HepG2 (cell line): Measurements from ENCODE around the gene ART4. TPM values are rescaled to one million over a fixed set of nuclear protein-coding genes. Genes with fewer than 3 reads are reported as not detected.

Experiments used
- HNRNPLL ChIP-seq: fragments of 200-400 bp; formaldehyde crosslinking; IDR thresholded peaks from 2 replicates; pipeline ENCODE4 v1.6.1; 2017; ENCODE audit warnings: mild to moderate bottlenecking, low read depth, low read length; ENCODE audit not compliant: poor library complexity, severe bottlenecking
- ISL2 ChIP-seq: sonication (generic); formaldehyde crosslinking; IDR thresholded peaks from 2 replicates; pipeline ENCODE4 v1.5.0; 2020; ENCODE audit warnings: missing genetic modification reagents
- JUNB ChIP-seq: sonication (generic); formaldehyde crosslinking; IDR thresholded peaks from 2 replicates; pipeline ENCODE4 v1.8.0; 2022; ENCODE audit warnings: missing genetic modification reagents, mild to moderate bottlenecking, borderline replicate concordance
- MBD4 ChIP-seq: IDR thresholded peaks from 2 replicates; pipeline ENCODE4 v1.6.1; 2012; ENCODE audit warnings: low read length, inconsistent platforms, borderline replicate concordance
- NAIF1 ChIP-seq: sonication (generic); formaldehyde crosslinking; IDR thresholded peaks from 2 replicates; pipeline ENCODE4 v1.5.0; 2020; ENCODE audit warnings: mild to moderate bottlenecking, missing genetic modification reagents, borderline replicate concordance
- PHB2 ChIP-seq: fragments of 450-650 bp; IDR thresholded peaks from 2 replicates; pipeline ENCODE4 v1.6.1; 2018; ENCODE audit not compliant: partially characterized antibody
- REXO4 ChIP-seq: sonication (generic); formaldehyde crosslinking; IDR thresholded peaks from 2 replicates; pipeline ENCODE4 v1.8.0; 2022; ENCODE audit warnings: missing genetic modification reagents, mild to moderate bottlenecking, borderline replicate concordance
- SATB2 ChIP-seq: sonication (generic); formaldehyde crosslinking; IDR thresholded peaks from 2 replicates; pipeline ENCODE4 v1.5.0; 2020; ENCODE audit warnings: missing genetic modification reagents
- SOX6 ChIP-seq, 2 experiments: fragments of 450-650 bp in 1 of 2; sonication (generic) in 1 of 2; formaldehyde crosslinking in 1 of 2; IDR thresholded peaks; 2 replicates each; pipeline versions ENCODE4 v1.4.0 to v1.6.1; 2017 to 2020; ENCODE audit warnings: antibody characterized with exemption in 1 of 2, mild to moderate bottlenecking in 1 of 2, missing genetic modification reagents in 1 of 2
- ZKSCAN8 ChIP-seq: IDR thresholded peaks from 2 replicates; pipeline ENCODE4 v1.6.1; 2016; ENCODE audit warnings: borderline replicate concordance, missing genetic modification reagents, missing compliant biosample characterization
- ZNF383 ChIP-seq: sonication (generic); formaldehyde crosslinking; IDR thresholded peaks from 2 replicates; pipeline ENCODE4 v1.4.0; 2020; ENCODE audit warnings: missing genetic modification reagents, mild to moderate bottlenecking, borderline replicate concordance
- ZNF619 ChIP-seq: sonication (generic); formaldehyde crosslinking; IDR thresholded peaks from 2 replicates; pipeline ENCODE4 v1.4.0; 2020; ENCODE audit warnings: mild to moderate bottlenecking, missing genetic modification reagents
- ZNF7 ChIP-seq: IDR thresholded peaks from 2 replicates; pipeline ENCODE4 v1.6.1; 2016; ENCODE audit warnings: missing biosample characterization, missing genetic modification reagents
- ZNF883 ChIP-seq: sonication (generic); formaldehyde crosslinking; IDR thresholded peaks from 2 replicates; pipeline ENCODE4 v1.5.1; 2020; ENCODE audit warnings: mild to moderate bottlenecking, missing genetic modification reagents; ENCODE audit errors: not compliant biosample characterization
- polyA plus RNA-seq, 8 experiments: library from polyadenylated mRNA; depleted of rRNA in 3 of 8; stranded (reverse) in 7 of 8; unstranded in 1 of 8; fragments of >200 nt; fragmentation: Illumina TruSeq in 4 of 8; extraction: Trizol in 4 of 8; gene quantifications; 2 replicates each; pipeline versions ENCODE4 v1.2.1 to v1.2.3, GENCODE V29; 2011 to 2016; ENCODE audit warnings: low read depth in 4 of 8, missing spikeins in 1 of 8, mixed read lengths in 1 of 8; ENCODE audit not compliant: insufficient read depth in 1 of 8
- total RNA-seq, 5 experiments: library from RNA; depleted of rRNA; stranded (reverse); fragments of >200 nt; fragmentation: Illumina TruSeq; extraction: Trizol; gene quantifications; 2 replicates each; pipeline ENCODE4 v1.2.3, GENCODE V29; 2016; ENCODE audit warnings: low read depth in 1 of 5
- TF ChIP-seq, protein P1 (sequence below): sonication (generic); formaldehyde crosslinking; IDR thresholded peaks from 2 replicates; pipeline ENCODE4 v1.4.0; 2020; ENCODE audit warnings: mild to moderate bottlenecking, missing genetic modification reagents
- TF ChIP-seq, protein P2 (sequence below): sonication (generic); formaldehyde crosslinking; IDR thresholded peaks from 2 replicates; pipeline ENCODE4 v1.4.0; 2020; ENCODE audit warnings: mild to moderate bottlenecking, missing genetic modification reagents, borderline replicate concordance
- TF ChIP-seq, protein P3 (sequence below): sonication (generic); formaldehyde crosslinking; IDR thresholded peaks from 2 replicates; pipeline ENCODE4 v1.4.0; 2020; ENCODE audit warnings: missing genetic modification reagents
- TF ChIP-seq, protein P4 (sequence below): IDR thresholded peaks from 2 replicates; pipeline ENCODE4 v1.6.1; 2016; ENCODE audit warnings: low read depth, missing genetic modification reagents, missing compliant biosample characterization
- TF ChIP-seq, protein P5 (sequence below): IDR thresholded peaks from 2 replicates; pipeline ENCODE4 v1.6.1; 2016

Gene ART4
- total and polyA plus RNA-seq, 2 of the 13 experiments (the other 11 are each of a cell fraction or from before 2014, with no cell fraction given) = 17.6 to 20.3 TPM

DNA sequence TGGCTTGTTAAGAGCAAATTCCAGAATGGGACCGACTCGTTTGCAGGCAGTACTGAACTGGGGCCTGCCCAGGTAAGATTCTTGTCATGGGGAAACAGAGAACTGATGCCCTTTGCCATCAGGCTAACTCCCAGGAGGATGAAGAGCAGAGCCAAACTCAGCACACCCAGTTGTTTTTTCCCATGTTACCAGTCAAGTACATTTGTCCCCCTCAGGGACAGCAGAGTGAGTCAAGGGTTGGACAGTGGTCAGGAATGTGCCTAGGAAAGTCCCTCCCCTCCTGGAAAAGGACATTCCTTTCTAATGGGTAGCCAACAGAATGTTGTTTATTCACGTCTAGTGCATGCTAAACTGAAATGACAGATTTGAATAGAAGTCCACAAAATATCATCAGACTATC, 1.6 kb downstream of the ART4 start (continued):
- TF ChIP-seq, protein P1, sequence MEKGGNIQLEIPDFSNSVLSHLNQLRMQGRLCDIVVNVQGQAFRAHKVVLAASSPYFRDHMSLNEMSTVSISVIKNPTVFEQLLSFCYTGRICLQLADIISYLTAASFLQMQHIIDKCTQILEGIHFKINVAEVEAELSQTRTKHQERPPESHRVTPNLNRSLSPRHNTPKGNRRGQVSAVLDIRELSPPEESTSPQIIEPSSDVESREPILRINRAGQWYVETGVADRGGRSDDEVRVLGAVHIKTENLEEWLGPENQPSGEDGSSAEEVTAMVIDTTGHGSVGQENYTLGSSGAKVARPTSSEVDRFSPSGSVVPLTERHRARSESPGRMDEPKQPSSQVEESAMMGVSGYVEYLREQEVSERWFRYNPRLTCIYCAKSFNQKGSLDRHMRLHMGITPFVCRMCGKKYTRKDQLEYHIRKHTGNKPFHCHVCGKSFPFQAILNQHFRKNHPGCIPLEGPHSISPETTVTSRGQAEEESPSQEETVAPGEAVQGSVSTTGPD (CRISPR knock-in tag) = no peak
- TF ChIP-seq ZNF619 (CRISPR knock-in tag) (no peak), ZNF383 (CRISPR knock-in tag) (no peak), SATB2 (CRISPR knock-in tag) (no peak), ZNF7 (CRISPR knock-in tag) (no peak), ZKSCAN8 (no peak), REXO4 (CRISPR knock-in tag) (no peak), ZNF883 (CRISPR knock-in tag) (no peak), ISL2 (CRISPR knock-in tag) (0 out of 2 replicates have a peak, but pooled peaks have one; percentile 0), NAIF1 (CRISPR knock-in tag) (no peak), SOX6 (IDR thresholded peaks at IDR 0.05) (no peak), SOX6 (CRISPR knock-in tag; IDR thresholded peaks at IDR 0.05) (peak; percentile 68), HNRNPLL (no peak), MBD4 (no peak), PHB2 (no peak), JUNB (CRISPR knock-in tag) (no peak)
- TF ChIP-seq, protein P2, sequence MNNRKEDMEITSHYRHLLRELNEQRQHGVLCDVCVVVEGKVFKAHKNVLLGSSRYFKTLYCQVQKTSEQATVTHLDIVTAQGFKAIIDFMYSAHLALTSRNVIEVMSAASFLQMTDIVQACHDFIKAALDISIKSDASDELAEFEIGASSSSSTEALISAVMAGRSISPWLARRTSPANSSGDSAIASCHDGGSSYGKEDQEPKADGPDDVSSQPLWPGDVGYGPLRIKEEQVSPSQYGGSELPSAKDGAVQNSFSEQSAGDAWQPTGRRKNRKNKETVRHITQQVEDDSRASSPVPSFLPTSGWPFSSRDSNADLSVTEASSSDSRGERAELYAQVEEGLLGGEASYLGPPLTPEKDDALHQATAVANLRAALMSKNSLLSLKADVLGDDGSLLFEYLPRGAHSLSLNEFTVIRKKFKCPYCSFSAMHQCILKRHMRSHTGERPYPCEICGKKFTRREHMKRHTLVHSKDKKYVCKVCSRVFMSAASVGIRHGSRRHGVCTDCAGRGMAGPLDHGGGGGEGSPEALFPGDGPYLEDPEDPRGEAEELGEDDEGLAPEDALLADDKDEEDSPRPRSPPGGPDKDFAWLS = no peak
- TF ChIP-seq, protein P3, sequence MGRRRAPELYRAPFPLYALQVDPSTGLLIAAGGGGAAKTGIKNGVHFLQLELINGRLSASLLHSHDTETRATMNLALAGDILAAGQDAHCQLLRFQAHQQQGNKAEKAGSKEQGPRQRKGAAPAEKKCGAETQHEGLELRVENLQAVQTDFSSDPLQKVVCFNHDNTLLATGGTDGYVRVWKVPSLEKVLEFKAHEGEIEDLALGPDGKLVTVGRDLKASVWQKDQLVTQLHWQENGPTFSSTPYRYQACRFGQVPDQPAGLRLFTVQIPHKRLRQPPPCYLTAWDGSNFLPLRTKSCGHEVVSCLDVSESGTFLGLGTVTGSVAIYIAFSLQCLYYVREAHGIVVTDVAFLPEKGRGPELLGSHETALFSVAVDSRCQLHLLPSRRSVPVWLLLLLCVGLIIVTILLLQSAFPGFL (CRISPR knock-in tag) = no peak
- TF ChIP-seq, protein P4, sequence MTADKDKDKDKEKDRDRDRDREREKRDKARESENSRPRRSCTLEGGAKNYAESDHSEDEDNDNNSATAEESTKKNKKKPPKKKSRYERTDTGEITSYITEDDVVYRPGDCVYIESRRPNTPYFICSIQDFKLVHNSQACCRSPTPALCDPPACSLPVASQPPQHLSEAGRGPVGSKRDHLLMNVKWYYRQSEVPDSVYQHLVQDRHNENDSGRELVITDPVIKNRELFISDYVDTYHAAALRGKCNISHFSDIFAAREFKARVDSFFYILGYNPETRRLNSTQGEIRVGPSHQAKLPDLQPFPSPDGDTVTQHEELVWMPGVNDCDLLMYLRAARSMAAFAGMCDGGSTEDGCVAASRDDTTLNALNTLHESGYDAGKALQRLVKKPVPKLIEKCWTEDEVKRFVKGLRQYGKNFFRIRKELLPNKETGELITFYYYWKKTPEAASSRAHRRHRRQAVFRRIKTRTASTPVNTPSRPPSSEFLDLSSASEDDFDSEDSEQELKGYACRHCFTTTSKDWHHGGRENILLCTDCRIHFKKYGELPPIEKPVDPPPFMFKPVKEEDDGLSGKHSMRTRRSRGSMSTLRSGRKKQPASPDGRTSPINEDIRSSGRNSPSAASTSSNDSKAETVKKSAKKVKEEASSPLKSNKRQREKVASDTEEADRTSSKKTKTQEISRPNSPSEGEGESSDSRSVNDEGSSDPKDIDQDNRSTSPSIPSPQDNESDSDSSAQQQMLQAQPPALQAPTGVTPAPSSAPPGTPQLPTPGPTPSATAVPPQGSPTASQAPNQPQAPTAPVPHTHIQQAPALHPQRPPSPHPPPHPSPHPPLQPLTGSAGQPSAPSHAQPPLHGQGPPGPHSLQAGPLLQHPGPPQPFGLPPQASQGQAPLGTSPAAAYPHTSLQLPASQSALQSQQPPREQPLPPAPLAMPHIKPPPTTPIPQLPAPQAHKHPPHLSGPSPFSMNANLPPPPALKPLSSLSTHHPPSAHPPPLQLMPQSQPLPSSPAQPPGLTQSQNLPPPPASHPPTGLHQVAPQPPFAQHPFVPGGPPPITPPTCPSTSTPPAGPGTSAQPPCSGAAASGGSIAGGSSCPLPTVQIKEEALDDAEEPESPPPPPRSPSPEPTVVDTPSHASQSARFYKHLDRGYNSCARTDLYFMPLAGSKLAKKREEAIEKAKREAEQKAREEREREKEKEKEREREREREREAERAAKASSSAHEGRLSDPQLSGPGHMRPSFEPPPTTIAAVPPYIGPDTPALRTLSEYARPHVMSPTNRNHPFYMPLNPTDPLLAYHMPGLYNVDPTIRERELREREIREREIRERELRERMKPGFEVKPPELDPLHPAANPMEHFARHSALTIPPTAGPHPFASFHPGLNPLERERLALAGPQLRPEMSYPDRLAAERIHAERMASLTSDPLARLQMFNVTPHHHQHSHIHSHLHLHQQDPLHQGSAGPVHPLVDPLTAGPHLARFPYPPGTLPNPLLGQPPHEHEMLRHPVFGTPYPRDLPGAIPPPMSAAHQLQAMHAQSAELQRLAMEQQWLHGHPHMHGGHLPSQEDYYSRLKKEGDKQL (CRISPR knock-in tag) = no peak
- TF ChIP-seq, protein P5, sequence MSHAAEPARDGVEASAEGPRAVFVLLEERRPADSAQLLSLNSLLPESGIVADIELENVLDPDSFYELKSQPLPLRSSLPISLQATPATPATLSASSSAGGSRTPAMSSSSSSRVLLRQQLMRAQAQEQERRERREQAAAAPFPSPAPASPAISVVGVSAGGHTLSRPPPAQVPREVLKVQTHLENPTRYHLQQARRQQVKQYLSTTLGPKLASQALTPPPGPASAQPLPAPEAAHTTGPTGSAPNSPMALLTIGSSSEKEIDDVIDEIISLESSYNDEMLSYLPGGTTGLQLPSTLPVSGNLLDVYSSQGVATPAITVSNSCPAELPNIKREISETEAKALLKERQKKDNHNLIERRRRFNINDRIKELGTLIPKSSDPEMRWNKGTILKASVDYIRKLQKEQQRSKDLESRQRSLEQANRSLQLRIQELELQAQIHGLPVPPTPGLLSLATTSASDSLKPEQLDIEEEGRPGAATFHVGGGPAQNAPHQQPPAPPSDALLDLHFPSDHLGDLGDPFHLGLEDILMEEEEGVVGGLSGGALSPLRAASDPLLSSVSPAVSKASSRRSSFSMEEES = no peak
